HEK293 (cell line): ENCODE results near the gene NPAS1.

Experiments used
- SCRT1 ChIP-seq: fragments of 450-650 bp; formaldehyde crosslinking; IDR thresholded peaks from 2 replicates; pipeline ENCODE4 v1.5.1; 2016; ENCODE audit warnings: missing biosample characterization, missing genetic modification characterization, borderline replicate concordance
- ZNF677 ChIP-seq: fragments of 450-650 bp; IDR thresholded peaks from 2 replicates; pipeline ENCODE4 v1.5.0; 2018; ENCODE audit warnings: missing biosample characterization, mild to moderate bottlenecking, missing genetic modification characterization, moderate library complexity
- ZNF785 ChIP-seq: fragments of 450-650 bp; formaldehyde crosslinking; IDR thresholded peaks from 2 replicates; pipeline ENCODE4 v1.5.1; 2016; ENCODE audit warnings: missing biosample characterization, missing genetic modification characterization
- TF ChIP-seq, protein P1 (sequence below): fragments of 450-650 bp; formaldehyde crosslinking; IDR thresholded peaks from 2 replicates; pipeline ENCODE4 v1.5.1; 2016; ENCODE audit warnings: missing biosample characterization, missing genetic modification characterization
- TF ChIP-seq, protein P2 (sequence below): fragments of 450-650 bp; formaldehyde crosslinking; IDR thresholded peaks from 2 replicates; pipeline ENCODE4 v1.5.1; 2016; ENCODE audit warnings: missing biosample characterization, missing genetic modification characterization, low read depth

DNA sequence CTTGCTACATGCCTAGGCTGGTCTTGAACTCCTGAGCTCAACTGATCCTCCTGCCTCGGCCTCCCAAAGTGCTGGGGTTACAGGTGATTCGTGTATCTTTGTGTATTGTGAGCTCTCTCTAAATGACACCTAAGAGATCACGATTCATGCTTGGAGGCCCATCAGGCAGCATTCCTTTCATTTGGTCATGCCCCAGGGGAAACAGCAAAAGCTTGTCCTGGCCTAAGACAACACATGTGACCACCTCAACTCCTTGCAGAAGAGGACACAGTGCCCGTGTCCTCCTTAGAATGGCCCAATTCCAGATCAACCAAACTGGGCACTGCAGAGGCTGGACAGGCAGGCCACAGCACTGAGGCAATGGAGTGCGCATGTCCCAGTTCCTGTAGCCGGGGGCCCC is 61.5 kb downstream of the NPAS1 start:
- TF ChIP-seq ZNF677 (tag by site-specific recombination) (no peak), ZNF785 (tag by site-specific recombination) (no peak), SCRT1 (no peak)
- TF ChIP-seq, protein P1, sequence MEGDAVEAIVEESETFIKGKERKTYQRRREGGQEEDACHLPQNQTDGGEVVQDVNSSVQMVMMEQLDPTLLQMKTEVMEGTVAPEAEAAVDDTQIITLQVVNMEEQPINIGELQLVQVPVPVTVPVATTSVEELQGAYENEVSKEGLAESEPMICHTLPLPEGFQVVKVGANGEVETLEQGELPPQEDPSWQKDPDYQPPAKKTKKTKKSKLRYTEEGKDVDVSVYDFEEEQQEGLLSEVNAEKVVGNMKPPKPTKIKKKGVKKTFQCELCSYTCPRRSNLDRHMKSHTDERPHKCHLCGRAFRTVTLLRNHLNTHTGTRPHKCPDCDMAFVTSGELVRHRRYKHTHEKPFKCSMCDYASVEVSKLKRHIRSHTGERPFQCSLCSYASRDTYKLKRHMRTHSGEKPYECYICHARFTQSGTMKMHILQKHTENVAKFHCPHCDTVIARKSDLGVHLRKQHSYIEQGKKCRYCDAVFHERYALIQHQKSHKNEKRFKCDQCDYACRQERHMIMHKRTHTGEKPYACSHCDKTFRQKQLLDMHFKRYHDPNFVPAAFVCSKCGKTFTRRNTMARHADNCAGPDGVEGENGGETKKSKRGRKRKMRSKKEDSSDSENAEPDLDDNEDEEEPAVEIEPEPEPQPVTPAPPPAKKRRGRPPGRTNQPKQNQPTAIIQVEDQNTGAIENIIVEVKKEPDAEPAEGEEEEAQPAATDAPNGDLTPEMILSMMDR (tag by site-specific recombination) = no peak
- TF ChIP-seq, protein P2, sequence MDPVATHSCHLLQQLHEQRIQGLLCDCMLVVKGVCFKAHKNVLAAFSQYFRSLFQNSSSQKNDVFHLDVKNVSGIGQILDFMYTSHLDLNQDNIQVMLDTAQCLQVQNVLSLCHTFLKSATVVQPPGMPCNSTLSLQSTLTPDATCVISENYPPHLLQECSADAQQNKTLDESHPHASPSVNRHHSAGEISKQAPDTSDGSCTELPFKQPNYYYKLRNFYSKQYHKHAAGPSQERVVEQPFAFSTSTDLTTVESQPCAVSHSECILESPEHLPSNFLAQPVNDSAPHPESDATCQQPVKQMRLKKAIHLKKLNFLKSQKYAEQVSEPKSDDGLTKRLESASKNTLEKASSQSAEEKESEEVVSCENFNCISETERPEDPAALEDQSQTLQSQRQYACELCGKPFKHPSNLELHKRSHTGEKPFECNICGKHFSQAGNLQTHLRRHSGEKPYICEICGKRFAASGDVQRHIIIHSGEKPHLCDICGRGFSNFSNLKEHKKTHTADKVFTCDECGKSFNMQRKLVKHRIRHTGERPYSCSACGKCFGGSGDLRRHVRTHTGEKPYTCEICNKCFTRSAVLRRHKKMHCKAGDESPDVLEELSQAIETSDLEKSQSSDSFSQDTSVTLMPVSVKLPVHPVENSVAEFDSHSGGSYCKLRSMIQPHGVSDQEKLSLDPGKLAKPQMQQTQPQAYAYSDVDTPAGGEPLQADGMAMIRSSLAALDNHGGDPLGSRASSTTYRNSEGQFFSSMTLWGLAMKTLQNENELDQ (tag by site-specific recombination) = no peak
